Measurements from ENCODE around the gene TCTN1.
"Not testable (repeated sequence)": the region's sequence is repeated elsewhere in the genome, so short reads cannot be mapped to it uniquely, and the experiment has no call there.

The TCTN1 gene

GRCh38 chr12:110638796-110639195 lies 24.9 kb downstream of the TCTN1 start:
- no peak for DNase-seq (ENCODE audit: low read depth in 2 of 2)

- peak; percentile 18 to 28 for DNase-seq (ENCODE audit: low read depth in 2 of 2)
Observed at GRCh38 chr12:110639336-110640141, 25.6 kb downstream of the TCTN1 start.

GRCh38 chr12:110640275-110641025 lies 26.5 kb downstream of the TCTN1 start:
- DNase-seq (ENCODE audit: low read depth in 2 of 2), result no peak

GRCh38 chr12:110641521-110641920 lies 27.6 kb downstream of the TCTN1 start:
- DNase-seq (ENCODE audit: low read depth in 2 of 2), result no peak

DNA sequence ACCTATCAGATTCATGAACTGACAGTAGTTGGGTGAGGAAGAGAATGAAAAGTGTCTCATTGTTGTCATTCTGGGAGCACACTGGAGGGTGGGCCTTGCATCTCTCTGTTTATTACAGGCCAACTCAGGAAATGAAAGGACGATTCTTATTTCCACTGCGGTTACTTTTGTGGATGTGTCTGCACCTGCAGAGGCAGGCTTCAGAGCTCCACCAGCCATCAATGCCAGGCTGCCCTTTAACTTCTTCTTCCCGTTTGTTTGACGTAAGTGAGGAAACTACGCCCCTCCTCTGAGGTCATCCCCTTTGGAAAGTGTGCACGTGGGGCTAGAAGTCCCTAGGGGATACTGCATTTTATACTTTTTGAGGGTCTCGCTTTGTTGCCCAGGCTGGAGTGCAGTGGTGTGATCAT lies 33.7 kb downstream of the TCTN1 start:
- no peak for DNase-seq (ENCODE audit: low read depth in 2 of 2)

DNA sequence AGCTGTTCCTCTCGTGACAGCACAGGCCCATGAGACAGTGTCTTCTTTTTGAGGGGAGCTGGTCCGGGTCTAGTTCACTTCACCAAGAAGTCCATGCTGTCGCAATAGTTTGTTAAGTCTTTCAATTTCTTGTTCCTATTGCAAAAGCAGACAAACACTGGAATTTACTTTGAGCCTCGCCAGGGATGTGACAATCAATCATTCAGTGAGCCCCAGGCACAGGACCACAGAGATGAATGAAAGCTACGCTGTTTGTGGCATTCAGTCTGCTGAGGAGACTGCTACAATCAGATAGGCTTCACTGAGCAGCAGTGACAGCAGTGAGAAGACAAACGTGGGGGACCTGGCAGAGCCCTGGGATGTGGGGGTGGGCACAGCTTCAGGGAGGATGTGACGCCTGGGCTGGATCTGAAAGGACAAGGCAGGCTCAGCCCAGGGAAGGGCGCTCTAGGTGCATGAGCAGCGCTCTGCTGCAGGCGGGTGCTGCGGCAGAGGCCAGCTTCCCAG lies 35.5 kb downstream of the TCTN1 start:
- no peak for DNase-seq (ENCODE audit: low read depth in 2 of 2)

DNA sequence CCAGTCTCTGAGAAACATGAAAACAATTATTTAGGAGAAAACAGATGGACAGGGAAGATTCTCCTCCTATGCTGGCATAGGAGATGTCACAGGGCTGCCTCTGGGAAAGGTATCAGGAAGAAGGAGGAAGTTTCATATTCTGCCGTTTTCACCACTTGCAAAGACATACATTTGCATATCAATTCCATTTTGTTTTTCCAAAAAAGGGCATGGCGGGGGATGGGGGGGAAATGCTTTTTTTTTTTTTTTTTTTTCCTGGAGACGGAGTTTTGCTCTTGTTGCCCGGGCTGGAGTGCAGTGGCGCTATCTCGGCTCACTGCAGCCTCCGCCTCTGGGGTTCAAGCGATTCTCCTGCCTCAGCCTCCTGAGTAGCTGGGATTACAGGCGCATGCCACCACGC lies 40.3 kb downstream of the TCTN1 start:
- DNase-seq (ENCODE audit: low read depth in 2 of 2), result not testable (repeated sequence)

- no peak for DNase-seq (ENCODE audit: low read depth in 2 of 2)
Observed at GRCh38 chr12:110656071-110656655, 42.2 kb downstream of the TCTN1 start.

- no peak for DNase-seq (ENCODE audit: low read depth in 2 of 2)
Observed at GRCh38 chr12:110657747-110658146, 43.8 kb downstream of the TCTN1 start.

- no peak for DNase-seq (ENCODE audit: low read depth in 2 of 2)
Observed at GRCh38 chr12:110658242-110658641, 44.3 kb downstream of the TCTN1 start.

DNA sequence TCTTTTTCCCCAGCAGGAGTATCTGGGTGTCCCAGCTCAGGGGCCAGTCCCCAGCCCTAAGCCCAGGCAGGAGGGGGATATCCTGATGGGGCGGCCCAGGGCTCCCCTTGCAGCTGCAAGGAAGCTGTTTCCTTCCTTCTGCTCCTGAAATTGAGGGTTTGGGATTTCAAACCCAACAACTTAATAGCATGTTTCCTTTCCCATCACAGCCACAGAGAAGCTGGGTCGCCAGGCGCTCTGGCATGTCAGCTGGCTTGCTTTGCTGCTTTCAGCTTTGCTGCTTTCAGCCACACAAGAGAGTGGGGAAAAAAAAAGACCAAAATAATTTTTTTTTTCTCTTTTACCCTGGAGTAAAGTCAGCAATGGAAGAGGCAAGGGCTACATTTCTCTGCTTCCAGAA lies 44.9 kb downstream of the TCTN1 start:
- no peak for DNase-seq (ENCODE audit: low read depth in 2 of 2)

DNA sequence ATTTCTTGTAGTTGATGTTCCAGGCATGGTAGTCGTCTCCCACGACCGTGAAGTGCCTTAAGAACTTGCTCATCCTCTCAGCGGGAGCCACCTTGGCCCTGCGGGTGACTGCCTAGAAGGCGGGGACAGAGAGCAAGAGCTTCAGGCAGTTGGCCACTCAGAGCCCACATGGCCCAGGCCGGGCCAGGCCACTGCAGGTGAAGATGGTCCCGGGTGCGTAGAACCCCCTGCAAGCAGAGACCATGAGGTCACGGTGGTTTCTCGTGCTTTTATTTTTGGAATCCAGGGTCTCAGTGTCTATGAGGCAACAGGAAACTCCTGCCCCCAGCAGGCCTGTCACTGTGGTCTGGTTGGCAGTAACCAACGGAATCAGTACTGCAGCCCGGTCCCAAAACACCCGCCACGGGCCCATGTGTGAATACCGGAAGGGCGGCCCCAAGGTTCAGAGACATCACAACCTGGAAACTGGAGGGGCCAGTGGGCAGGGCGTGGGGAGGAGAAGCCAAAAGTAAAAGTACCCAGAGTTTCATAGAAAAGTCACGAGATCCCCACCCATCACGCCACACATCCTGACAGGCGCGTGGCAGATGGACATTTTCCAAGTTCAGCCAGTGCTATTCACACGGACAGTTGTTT lies 47.5 kb downstream of the TCTN1 start:
- no peak for DNase-seq (ENCODE audit: low read depth in 2 of 2)

DNA sequence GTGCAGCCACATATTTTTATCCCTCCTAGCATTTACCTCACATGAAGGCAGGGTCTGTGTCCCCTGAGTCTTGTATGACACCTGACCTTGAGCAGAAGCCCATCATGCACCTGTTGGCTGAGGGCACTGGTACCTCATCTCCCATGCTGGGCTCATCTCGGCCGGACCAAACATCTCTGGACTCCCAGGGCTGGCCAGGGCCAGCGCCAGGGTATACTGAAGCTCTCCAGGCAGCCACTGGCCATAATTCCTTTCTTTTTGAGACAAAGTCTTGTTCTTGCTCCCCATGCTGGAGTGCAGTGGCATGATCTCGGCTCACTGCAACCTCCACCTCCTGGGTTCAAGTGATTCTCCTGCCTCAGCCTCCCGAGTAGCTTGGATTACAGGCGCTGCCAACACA lies 53.0 kb downstream of the TCTN1 start:
- DNase-seq (ENCODE audit: low read depth in 2 of 2), result no peak

- no peak for DNase-seq (ENCODE audit: low read depth in 2 of 2)
Observed at GRCh38 chr12:110667671-110668070, 53.7 kb downstream of the TCTN1 start.

GRCh38 chr12:110668480-110669192 lies 54.7 kb downstream of the TCTN1 start:
- DNase-seq (ENCODE audit: low read depth in 2 of 2), result no peak

DNA sequence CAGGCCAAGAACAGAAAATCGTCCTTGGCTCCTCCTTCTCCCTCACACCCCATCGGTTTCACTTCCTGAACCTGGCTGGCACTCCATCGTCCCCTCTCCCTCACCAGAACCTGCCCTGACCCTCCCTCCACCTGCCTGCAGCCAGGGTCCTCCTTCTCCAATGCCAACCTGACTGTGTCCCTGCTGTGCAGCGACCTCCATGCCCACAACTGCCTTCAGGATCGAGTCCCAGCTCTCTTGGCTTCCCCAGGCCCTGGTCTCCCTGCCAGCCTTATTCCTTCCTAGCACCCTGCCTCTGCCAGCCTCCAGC lies 55.2 kb downstream of the TCTN1 start:
- no peak for DNase-seq (ENCODE audit: low read depth in 2 of 2)

- DNase-seq (ENCODE audit: low read depth in 2 of 2), result no peak
Observed at GRCh38 chr12:110670161-110670701, 56.3 kb downstream of the TCTN1 start.

GRCh38 chr12:110676171-110676570 lies 62.2 kb downstream of the TCTN1 start:
- no peak for DNase-seq (ENCODE audit: low read depth in 2 of 2)

DNA sequence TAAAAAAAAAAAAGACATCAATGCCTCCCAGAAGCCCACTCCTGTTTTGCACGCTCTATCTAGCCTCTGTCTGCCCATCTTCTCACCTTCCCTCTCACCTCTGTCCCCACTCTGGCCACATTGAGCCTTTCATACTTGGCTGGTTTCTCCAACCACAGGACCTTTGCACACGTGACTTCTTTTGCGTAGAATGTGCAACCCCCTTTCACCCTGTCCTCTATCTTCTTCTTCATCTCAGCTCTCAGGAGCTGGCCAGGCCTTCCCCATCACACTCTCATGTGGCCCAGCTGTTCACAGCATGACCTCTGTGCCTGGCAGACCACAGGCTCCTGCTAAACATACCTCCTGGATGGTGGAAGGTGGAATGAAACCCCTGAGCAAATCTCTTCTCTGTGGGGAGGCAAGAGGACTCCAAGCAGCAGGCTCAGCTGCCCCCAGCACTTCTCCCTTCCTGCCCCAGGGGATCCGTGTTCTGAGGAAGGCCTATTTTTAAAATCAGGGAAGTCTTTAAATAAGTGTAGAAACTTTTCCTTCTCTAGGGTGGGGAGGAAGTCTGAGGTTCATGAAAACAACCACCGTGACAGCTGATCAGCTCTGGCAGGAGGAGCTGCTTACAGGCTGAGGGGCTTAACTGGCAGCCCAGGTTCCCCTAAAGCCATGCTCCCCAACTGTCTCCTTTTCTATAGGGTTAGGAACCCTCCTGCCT lies 63.4 kb downstream of the TCTN1 start:
- DNase-seq (ENCODE audit: low read depth in 2 of 2), result no peak

- DNase-seq (ENCODE audit: low read depth in 2 of 2), result no peak
Observed at GRCh38 chr12:110677982-110678381, 64.1 kb downstream of the TCTN1 start.

DNA sequence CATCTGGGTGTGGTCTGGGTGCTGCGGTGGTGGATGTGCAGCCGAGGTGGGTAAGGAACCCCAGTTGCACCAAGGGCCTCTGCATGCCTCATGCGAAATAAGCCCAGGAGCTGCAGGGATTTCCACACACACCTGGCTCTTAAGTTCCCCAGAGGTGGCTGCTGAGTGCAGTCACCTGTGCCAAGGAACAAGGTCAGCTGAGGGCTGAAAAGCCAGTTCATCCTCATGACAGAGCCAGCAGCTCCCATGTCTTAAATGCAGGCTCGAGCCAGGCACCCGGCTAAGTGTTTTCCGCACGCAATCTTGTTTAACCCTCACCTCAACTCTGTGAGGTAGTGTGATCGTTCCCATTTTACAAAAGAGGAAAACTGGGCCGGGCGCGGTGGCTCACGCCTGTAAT lies 65.3 kb downstream of the TCTN1 start:
- DNase-seq (ENCODE audit: low read depth in 2 of 2), result no peak
